ENCODE data around the gene PCP2.

DNA sequence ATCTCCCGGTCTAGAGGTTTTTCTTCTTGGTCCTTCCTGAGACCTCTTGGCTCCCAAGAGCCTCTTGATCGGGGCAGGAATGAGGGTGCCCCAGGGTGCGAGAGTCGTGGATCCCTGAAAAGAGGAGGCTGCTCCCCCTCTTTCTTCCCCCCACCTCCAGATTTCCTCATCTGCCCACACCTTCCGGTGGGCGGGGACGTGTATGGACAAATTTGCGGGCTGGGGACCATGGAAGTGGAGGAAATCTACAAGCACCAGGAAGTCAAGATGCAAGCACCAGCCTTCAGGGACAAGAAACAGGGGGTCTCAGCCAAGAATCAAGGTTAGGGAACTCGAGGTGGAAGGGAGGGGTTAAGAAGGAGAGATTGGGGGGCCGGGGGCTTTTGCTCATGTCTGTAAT is 43.3 kb upstream of the PCP2 start, which contains the start of gene MCEMP1:
- TF ChIP-seq, protein P1, sequence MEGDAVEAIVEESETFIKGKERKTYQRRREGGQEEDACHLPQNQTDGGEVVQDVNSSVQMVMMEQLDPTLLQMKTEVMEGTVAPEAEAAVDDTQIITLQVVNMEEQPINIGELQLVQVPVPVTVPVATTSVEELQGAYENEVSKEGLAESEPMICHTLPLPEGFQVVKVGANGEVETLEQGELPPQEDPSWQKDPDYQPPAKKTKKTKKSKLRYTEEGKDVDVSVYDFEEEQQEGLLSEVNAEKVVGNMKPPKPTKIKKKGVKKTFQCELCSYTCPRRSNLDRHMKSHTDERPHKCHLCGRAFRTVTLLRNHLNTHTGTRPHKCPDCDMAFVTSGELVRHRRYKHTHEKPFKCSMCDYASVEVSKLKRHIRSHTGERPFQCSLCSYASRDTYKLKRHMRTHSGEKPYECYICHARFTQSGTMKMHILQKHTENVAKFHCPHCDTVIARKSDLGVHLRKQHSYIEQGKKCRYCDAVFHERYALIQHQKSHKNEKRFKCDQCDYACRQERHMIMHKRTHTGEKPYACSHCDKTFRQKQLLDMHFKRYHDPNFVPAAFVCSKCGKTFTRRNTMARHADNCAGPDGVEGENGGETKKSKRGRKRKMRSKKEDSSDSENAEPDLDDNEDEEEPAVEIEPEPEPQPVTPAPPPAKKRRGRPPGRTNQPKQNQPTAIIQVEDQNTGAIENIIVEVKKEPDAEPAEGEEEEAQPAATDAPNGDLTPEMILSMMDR (conservative IDR thresholded peaks at IDR 0.05; ENCODE audit: low read length) = no peak
- TF ChIP-seq EZH2phosphoT487 (IDR thresholded peaks at IDR 0.05; ENCODE audit: borderline replicate concordance) = no peak
